Stimulated activated naive CD8-positive, alpha-beta T cell treated with anti-CD3 and anti-CD28 coated beads, Interleukin-15, Interleukin-2, amounts not matched to agents 100 ng/mL and 50 ng/mL, for 24 hours (primary cell): ENCODE measurements around the gene NUP35.
A peak's percentile ranks its signal among the peaks of the same experiment; 100 is the strongest.
"Not testable (repeated sequence)": the region's sequence is repeated elsewhere in the genome, so short reads cannot be mapped to it uniquely, and the experiment has no call there.

Experiments
- H3K27ac Mint-ChIP-seq: one replicate; pipeline ENCODE4 v1.8.0; 2021; ENCODE audit warnings: mild to moderate bottlenecking, mixed read lengths
- H3K27me3 Mint-ChIP-seq: one replicate; pipeline ENCODE4 v1.8.0; 2021; ENCODE audit warnings: mixed read lengths
- H3K36me3 Mint-ChIP-seq: one replicate; pipeline ENCODE4 v1.8.0; 2021; ENCODE audit warnings: low read depth, mixed read lengths
- H3K4me1 Mint-ChIP-seq: one replicate; pipeline ENCODE4 v1.8.0; 2021; ENCODE audit warnings: low read depth, mixed read lengths
- H3K4me3 Mint-ChIP-seq: one replicate; pipeline ENCODE4 v1.8.0; 2021; ENCODE audit warnings: mild to moderate bottlenecking, mixed read lengths
- H3K9me3 Mint-ChIP-seq: one replicate; pipeline ENCODE4 v1.8.0; 2021; ENCODE audit warnings: mixed read lengths

Gene NUP35

DNA sequence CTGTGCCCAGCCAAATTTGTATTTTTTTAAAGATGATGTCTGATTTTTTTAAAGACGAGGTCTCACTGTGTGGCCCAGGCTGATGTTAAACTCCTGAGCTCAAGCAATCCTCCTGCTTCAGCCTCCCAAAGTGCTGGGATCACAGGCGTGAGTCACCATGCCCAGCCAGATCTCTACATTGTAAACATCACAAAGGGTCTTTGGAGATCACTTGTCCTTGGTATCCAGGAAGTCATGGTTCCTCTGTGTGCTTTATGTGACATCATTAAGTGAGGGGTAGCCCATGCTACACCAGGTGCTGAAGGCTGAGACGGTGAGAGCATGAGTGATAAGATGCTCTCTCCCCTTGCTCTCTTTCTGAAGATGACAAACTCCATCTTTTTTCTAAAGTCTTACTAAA, 7.0 kb upstream of the NUP35 start:
- H3K27me3 Mint-ChIP-seq = peaks cover 45% of the 10 kb centered on the region

DNA sequence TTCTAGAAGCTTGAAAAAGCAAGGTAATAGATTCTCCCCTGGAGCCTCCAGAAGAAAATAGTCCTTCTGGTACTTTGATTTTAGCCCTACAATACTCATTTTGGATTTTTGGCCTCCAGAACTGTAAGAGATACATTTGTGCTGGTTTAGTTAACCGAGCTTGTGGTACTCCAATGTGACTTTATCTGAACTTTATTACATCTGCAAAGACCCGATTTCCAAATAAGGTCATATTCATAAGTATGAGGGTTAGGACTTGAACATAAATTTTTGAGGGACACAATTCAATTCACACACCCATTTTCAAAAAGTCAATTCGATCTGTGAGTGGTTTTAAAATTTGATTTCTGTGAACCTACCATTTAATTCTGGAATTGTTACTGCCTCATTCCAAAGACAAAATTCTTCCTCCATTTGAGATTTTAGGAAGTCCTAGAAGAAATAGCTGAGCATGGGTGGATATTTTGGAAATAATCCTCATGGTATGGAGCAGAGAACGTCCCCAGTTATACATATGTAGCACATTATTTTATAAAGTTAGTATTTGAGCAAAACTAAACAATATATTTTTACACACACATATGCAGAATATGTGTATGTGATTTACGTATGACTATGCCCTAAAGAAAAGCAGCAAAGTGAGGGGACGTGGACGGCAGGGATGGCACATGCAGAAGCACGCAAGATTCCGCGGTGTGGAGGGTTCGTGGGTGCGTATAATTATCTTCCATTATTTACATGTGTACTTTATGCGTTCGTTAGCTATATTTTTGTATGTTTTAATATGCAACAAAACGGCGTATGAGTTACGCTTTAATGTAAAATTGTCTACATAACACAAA, 905 bp upstream of the NUP35 start:
- Mint-ChIP-seq H3K9me3 (no peaks in the 10 kb centered on the region), H3K4me1 (peaks cover 41% of the 10 kb centered on the region), H3K4me3 (peak overlapping the region; percentile 94), H3K27ac (peak overlapping the region; percentile 97), H3K27me3 (peaks cover 26% of the 10 kb centered on the region), H3K36me3 (peaks cover 18% of the 10 kb centered on the region)

More for the DNA sequence above, 7.0 kb upstream of the NUP35 start:
- Mint-ChIP-seq H3K4me1 (no peaks in the 10 kb centered on the region), H3K36me3 (no peaks in the 10 kb centered on the region), H3K4me3 (no peak overlapping the region), H3K27ac (no peak overlapping the region), H3K9me3 (no peaks in the 10 kb centered on the region)

DNA sequence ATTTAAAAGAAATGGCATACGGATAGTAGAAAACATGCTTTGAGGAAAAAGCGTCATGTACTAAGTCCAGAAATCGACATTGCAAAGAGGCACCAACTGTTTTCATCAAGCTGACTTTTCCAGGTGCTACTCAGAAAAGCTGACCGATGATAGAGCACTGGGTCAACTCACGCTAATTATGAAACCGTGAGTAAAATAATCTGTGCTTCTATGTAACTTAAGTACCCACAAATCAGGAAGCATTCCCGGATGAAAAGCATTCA, 353 bp upstream of the NUP35 start:
- H3K27ac Mint-ChIP-seq = peak overlapping the region; percentile 97
- H3K36me3 Mint-ChIP-seq = peaks cover 23% of the 10 kb centered on the region
- peaks cover 41% of the 10 kb centered on the region for H3K4me1 Mint-ChIP-seq
- H3K27me3 Mint-ChIP-seq = peaks cover 22% of the 10 kb centered on the region
- no peaks in the 10 kb centered on the region for H3K9me3 Mint-ChIP-seq
- peak overlapping the region; percentile 94 for H3K4me3 Mint-ChIP-seq

DNA sequence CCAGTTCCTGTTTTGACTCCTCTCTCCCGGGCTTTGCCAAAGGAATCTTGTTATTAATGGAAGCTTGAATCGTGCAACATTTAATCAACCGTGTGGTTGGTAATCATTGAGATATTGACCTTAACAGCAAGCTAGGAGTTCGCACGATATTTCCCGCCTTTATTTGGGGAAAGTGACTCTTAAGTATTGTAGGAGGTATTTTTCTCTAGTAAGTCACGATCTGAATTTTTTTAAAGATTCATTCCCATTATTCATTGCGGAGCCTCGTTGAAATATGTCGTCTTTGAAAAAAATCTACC, 663 bp downstream of the NUP35 start:
- Mint-ChIP-seq H3K9me3 (no peaks in the 10 kb centered on the region), H3K27me3 (peaks cover 18% of the 10 kb centered on the region), H3K36me3 (peaks cover 32% of the 10 kb centered on the region), H3K4me1 (peaks cover 41% of the 10 kb centered on the region), H3K4me3 (peak overlapping the region; percentile 94), H3K27ac (peak overlapping the region; percentile 97)

DNA sequence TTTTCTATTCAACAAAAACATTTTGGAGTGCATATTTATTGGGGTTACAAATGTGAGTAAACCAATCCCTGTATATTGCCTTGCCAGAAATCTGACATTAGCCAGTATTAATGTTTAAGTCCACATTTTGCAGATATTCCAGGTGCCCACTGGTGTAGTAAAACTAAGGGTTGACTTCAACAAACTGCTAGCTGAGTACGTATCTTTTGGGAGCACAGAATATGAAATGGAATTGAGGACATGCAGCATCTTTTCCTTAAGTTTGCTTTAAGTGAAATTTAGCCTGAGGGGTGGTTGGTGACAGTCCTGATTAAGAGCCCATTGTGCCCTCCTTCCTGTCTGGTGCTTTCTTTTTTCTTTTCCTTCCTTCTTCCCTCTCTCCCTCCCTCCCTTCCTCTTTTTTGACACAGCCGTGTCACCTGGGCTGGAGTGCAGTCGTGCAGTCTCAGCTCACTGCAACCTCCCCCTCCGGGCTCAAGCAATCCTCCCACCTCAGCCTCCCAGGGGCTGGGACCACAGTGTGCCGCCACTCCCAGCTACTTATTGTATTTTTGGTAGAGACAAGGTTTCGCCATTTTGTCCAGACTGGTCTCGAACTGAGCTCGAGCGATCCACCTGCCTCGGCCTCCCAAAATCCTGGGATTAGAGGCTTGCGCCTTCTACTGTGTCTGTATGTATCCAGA, 1.6 kb downstream of the NUP35 start:
- Mint-ChIP-seq H3K36me3 (peaks cover 40% of the 10 kb centered on the region), H3K27ac (peak overlapping the region; percentile 97), H3K4me1 (peaks cover 41% of the 10 kb centered on the region), H3K27me3 (peaks cover 13% of the 10 kb centered on the region), H3K9me3 (no peaks in the 10 kb centered on the region), H3K4me3 (peak overlapping the region; percentile 94)

DNA sequence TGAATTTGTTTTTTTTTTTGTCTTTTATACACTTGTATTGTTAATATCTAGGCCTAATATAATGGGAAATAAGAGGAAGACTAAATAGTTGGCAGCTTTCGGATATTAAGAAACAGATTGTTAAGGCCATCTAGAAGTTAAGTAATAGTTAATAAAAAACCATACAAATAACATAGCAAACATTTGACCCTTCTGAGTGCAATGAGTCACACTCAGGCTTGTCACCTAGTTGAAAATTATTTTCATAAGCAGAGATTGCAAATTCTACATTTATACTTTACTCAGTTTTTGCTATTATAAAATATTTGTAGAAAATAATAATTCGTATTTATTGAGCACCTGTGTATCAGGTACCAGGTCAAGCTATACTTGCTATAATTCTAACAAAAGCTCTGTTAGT, 2.4 kb downstream of the NUP35 start:
- peak overlapping the region; percentile 94 for H3K4me3 Mint-ChIP-seq

DNA sequence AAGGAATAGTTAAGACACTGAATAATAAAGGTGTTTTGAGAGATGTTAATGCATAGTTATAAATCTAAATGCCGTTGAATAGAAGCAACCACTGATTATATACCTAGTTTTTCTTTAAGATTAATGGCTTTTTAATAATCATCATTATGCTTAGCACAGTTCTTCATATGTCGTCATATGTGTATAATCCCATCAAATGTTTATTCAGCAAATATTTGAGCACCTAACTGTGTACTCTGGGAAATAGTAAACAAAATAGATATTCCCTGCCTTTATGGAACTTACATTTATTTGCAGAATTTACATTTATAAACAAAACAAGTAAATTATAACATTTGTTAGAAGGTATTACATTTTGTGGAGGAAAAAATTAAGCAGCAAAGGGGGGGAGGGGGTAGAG, 9.8 kb downstream of the NUP35 start:
- Mint-ChIP-seq H3K27me3 (no peaks in the 10 kb centered on the region), H3K9me3 (no peaks in the 10 kb centered on the region), H3K36me3 (peaks cover 66% of the 10 kb centered on the region), H3K27ac (no peak overlapping the region), H3K4me1 (peaks cover 3% of the 10 kb centered on the region), H3K4me3 (no peak overlapping the region)

More for the DNA sequence above, 2.4 kb downstream of the NUP35 start:
- peaks cover 41% of the 10 kb centered on the region for H3K4me1 Mint-ChIP-seq
- H3K36me3 Mint-ChIP-seq = peaks cover 47% of the 10 kb centered on the region
- no peak overlapping the region for H3K27ac Mint-ChIP-seq
- H3K9me3 Mint-ChIP-seq = no peaks in the 10 kb centered on the region
- H3K27me3 Mint-ChIP-seq = peaks cover 7% of the 10 kb centered on the region

DNA sequence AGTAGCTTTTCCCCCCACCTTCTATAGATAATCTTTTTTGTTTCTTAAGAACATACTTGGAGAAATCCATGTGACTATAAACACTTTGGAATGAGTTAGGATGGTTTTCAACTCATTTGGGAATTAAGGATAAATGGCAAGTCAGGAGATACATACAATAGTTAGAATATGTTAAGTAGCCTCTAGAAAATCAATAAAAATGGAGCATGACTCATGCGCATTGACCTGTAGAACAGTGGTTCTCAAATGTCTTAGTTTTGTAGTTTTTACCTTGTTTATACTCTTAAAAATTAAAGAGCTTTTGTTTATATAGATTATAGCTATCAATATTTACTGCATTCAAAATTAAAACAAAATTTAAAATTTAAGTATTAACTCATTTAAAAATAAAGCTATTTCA, 24.7 kb downstream of the NUP35 start:
- Mint-ChIP-seq H3K36me3 (peaks cover 86% of the 10 kb centered on the region), H3K4me3 (no peak overlapping the region), H3K27me3 (no peaks in the 10 kb centered on the region), H3K9me3 (peaks cover 8% of the 10 kb centered on the region), H3K4me1 (peaks cover 5% of the 10 kb centered on the region), H3K27ac (no peak overlapping the region)

DNA sequence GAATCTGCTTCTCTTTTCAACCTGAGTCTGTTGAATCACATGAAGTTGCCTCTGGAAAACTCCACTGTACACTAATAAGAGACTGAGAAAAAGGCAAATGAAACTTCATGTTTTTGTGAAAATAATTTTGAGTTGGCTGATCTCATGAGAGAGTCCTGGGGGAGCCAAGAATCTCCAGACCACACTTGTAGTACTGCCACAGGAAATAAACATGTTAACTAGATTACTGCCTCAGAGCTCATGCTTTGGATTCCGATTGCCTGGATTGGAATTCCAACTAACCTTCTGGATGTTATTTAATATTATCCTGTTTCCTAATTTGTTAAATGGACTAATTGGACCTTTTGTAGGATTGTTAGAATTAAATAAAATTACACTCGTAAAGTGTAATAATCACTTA, 25.2 kb downstream of the NUP35 start:
- Mint-ChIP-seq H3K36me3 (peaks cover 86% of the 10 kb centered on the region), H3K4me3 (no peak overlapping the region), H3K4me1 (peaks cover 5% of the 10 kb centered on the region), H3K27ac (no peak overlapping the region), H3K9me3 (peaks cover 5% of the 10 kb centered on the region), H3K27me3 (no peaks in the 10 kb centered on the region)

DNA sequence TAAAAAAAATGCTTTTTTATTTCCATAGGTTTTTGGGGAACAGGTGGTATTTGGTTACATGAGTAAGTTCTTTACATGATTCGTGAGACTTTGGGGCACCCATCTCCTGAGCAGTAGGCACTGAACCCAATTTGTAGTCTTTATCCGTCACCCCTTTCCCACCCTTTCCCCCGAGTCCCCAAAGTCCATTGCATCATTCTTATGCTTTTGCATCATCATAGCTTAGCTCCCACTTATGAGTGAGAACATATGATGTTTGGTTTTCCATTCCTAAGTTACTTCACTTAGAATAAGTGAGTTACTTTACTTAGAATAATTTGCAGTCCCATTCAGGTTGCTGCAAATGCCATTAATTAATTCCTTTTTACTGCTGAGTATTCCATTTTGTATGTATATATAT, 28.0 kb downstream of the NUP35 start:
- H3K27me3 Mint-ChIP-seq, H3K4me1 Mint-ChIP-seq, H3K27ac Mint-ChIP-seq, H3K9me3 Mint-ChIP-seq, H3K4me3 Mint-ChIP-seq: not testable (repeated sequence)
- H3K36me3 Mint-ChIP-seq = peaks cover 79% of the 10 kb centered on the region

DNA sequence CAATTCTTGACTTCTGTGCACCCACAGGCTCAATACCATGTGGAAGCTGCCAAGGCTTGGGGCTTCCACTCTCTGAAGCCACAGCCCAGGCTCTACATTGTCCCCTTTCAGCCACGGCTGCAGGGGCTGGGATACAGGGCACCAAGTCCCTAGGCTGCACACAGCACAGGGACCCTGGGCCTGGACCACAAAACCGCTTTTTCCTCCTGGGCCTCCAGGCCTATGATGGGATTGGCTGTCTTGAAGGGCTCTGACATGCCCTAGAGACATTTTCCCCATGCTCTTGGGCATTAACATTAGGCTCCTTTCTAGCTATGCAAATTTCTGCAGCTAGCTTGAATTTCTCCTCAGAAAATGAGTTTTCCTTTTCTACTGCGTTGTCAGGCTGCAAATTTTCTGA, 29.7 kb downstream of the NUP35 start:
- Mint-ChIP-seq H3K27ac (no peak overlapping the region), H3K36me3 (peaks cover 81% of the 10 kb centered on the region), H3K4me3 (no peak overlapping the region), H3K27me3 (no peaks in the 10 kb centered on the region), H3K9me3 (no peaks in the 10 kb centered on the region), H3K4me1 (no peaks in the 10 kb centered on the region)

DNA sequence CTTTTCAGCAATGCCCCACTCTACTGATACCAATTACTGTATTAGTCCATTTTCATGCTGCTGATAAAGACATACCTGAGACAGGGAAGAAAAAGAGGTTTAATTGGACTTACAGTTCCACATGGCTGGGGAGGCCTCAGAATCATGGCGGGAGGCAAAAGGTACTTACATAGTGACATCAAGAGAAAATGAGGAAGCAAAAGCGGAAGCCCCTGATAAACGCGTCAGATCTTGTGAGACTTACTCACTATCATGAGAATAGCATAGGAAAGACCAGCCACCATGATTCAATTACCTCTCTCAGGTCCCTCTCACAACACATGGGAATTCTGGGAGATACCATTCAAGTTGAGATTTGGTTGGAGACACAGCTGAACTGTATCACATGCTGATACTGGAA, 30.5 kb downstream of the NUP35 start:
- H3K36me3 Mint-ChIP-seq = peaks cover 88% of the 10 kb centered on the region
- not testable (repeated sequence) for H3K4me1 Mint-ChIP-seq, H3K9me3 Mint-ChIP-seq, H3K27ac Mint-ChIP-seq, H3K27me3 Mint-ChIP-seq, H3K4me3 Mint-ChIP-seq

DNA sequence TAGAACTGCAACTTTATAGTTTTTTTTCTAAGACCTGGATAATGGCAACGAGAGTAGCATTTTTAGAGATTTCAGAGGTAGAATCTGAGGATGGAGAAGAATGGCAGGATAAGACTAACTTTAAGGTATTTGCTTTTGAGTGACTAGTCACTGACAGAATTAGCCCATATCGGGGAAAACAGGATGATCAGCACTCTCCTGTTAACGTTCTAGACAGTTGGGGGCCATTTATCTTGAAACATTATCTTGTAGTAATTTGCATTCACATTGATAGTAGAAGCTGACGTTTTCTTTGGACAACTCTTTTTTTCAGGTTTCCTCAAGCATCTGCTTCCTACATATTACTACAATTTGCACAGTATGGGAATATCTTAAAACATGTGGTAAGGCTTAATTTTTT, 32.9 kb downstream of the NUP35 start:
- peaks cover 84% of the 10 kb centered on the region for H3K36me3 Mint-ChIP-seq
- H3K4me3 Mint-ChIP-seq = no peak overlapping the region
- no peaks in the 10 kb centered on the region for H3K4me1 Mint-ChIP-seq
- H3K27me3 Mint-ChIP-seq = no peaks in the 10 kb centered on the region
- H3K27ac Mint-ChIP-seq = no peak overlapping the region
- H3K9me3 Mint-ChIP-seq = no peaks in the 10 kb centered on the region

DNA sequence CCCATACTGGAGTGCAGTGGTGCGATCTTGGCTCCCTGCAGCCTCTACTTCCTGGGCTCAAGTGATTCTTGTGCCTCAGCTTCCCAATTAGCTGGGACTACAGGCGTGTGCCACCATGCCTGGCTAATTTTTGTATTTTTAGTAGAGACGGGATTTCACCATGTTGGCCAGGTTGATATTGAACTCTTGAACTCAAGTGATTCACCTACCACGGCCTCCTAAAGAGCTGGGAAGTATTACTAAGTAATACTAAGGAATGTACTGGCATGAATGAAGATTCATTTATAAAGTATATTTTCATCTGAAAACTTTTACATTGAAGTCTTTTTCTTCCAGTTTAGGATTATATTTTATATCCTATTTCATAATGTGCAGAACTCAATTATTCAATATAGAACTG, 38.1 kb downstream of the NUP35 start:
- Mint-ChIP-seq H3K4me3 (no peak overlapping the region), H3K9me3 (peaks cover 5% of the 10 kb centered on the region), H3K27ac (no peak overlapping the region), H3K4me1 (no peaks in the 10 kb centered on the region), H3K27me3 (no peaks in the 10 kb centered on the region), H3K36me3 (peaks cover 89% of the 10 kb centered on the region)

DNA sequence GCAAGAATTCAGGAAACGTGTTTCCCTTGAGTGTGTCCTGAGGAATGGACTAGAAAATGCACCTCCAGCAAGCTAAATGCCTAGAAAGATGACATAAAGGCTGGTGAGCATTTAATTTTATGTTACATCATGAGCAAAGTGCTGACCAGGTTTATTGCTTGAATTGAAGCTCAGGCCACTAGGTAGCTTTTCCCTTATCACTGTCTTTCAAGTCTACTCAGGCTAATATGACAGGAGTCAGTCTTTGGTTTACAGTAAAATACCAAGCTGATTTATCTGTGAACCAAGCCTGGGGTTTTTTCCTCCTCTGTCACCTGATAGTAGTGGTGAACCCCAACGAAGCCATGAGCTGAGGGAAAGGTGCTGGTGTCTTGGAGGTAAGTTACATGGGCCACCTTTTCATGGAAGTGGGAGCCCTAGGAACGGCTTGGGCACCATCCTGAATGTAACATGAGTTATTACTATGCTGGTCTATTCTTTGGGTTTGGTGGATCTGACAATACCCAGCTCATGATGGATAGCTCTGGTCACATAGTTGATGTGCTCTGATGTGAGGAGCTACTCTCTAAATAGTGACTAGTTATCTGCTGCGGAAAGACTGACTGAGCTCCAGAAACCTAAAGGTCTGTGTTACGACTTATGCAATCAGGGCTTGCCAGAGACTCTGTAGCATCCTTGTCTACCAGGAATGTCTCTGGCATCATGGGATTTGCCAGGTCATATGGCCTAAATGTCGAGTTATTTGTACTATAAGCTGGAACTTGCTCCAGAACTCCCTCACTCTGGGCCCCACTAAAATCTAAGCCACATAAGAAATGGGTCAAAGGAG, 39.8 kb downstream of the NUP35 start:
- Mint-ChIP-seq H3K9me3 (peaks cover 5% of the 10 kb centered on the region), H3K4me3 (no peak overlapping the region), H3K27me3 (no peaks in the 10 kb centered on the region), H3K27ac (no peak overlapping the region), H3K36me3 (peaks cover 88% of the 10 kb centered on the region), H3K4me1 (peaks cover 6% of the 10 kb centered on the region)
